MCF 10A (cell line): Measurements from ENCODE around the gene NUDCD2. TPM values are rescaled to one million over a fixed set of nuclear protein-coding genes. Genes with fewer than 3 reads are reported as not detected.

Experiments used
- BruUV-seq: library from RNA; stranded (reverse); fragments of 400-500 nt; replicated peaks from 2 replicates; lab custom pipeline; 2021; lab: Mats Ljungman, UMichigan
- CTCF ChIA-PET: fragments of 300-600 bp; sonication (Branson Sonifier 250); formaldehyde crosslinking; extraction: SDS; loops from one replicate; lab custom pipeline; 2021; ENCODE audit warnings: antibody characterized with exemption, inconsistent platforms; lab: Yijun Ruan, JAX
- POLR2A ChIA-PET: fragments of 300-600, 350-650 bp; sonication (Branson Sonifier 250); formaldehyde crosslinking; extraction: SDS; loops from one replicate; lab custom pipeline; 2020; ENCODE audit warnings: antibody characterized with exemption, inconsistent platforms; lab: Yijun Ruan, JAX
- DNase-seq: peaks from one replicate; pipeline ENCODE4 v3.0.0-alpha.2; 2018; ENCODE audit not compliant: unreplicated experiment
- H3K27ac Mint-ChIP-seq: one replicate; pipeline ENCODE4 v1.8.0; 2022; ENCODE audit warnings: mild to moderate bottlenecking, low read depth, mixed read lengths; ENCODE audit not compliant: unreplicated experiment
- H3K27me3 Mint-ChIP-seq: one replicate; pipeline ENCODE4 v1.8.0; 2022; ENCODE audit warnings: mixed read lengths; ENCODE audit not compliant: insufficient read depth, unreplicated experiment
- H3K36me3 Mint-ChIP-seq: one replicate; pipeline ENCODE4 v1.8.0; 2022; ENCODE audit warnings: mild to moderate bottlenecking, moderate library complexity, mixed read lengths; ENCODE audit not compliant: insufficient read depth, unreplicated experiment
- H3K4me1 Mint-ChIP-seq: one replicate; pipeline ENCODE4 v1.8.0; 2022; ENCODE audit warnings: mixed read lengths; ENCODE audit not compliant: insufficient read depth, unreplicated experiment
- H3K4me3 Mint-ChIP-seq: one replicate; pipeline ENCODE4 v1.8.0; 2022; ENCODE audit warnings: mild to moderate bottlenecking, moderate library complexity, mixed read lengths; ENCODE audit not compliant: unreplicated experiment
- H3K9me3 Mint-ChIP-seq: one replicate; pipeline ENCODE4 v1.8.0; 2022; ENCODE audit warnings: mixed read lengths; ENCODE audit not compliant: unreplicated experiment
- CTCF ChIP-seq: fragments of 200-600 bp; IDR thresholded peaks from one replicate; pipeline ENCODE4 v1.8.0; 2022; ENCODE audit warnings: antibody characterized with exemption, mild to moderate bottlenecking; ENCODE audit not compliant: unreplicated experiment
- intact Hi-C: fragments of 100-400 bp; cut with micrococcal nuclease; formaldehyde crosslinking; loops from 2 replicates; pipeline ENCODE4 v1.14.1; 2022
- total RNA-seq: library from RNA; stranded (reverse); gene quantifications from 2 replicates; pipeline ENCODE4 v1.2.3, GENCODE V29; 2022

The NUDCD2 gene
- total RNA-seq, 1 experiment from 2014 or later = 68.0 TPM

- intact Hi-C loops = no loop called here
- BruUV-seq = no TSS peak
- no peak overlapping the region for H3K27ac Mint-ChIP-seq
- POLR2A ChIA-PET = interaction anchor here (0.8 to 4.6 kb wide), 7 partner anchors 9 to 30 kb away, joined by 3 to 23 read pairs (median 5); partner anchors contain the start of genes HMMR, MAT2B and NUDCD2
- H3K36me3 Mint-ChIP-seq = peaks cover 12% of the 10 kb centered on the region
- DNase-seq = no peak
- no peaks in the 10 kb centered on the region for H3K9me3 Mint-ChIP-seq
- TF ChIP-seq CTCF = no peak
- H3K27me3 Mint-ChIP-seq = no peaks in the 10 kb centered on the region
- peaks cover 4% of the 10 kb centered on the region for H3K4me1 Mint-ChIP-seq
- CTCF ChIA-PET = interaction anchor here (0.6 to 2.0 kb wide), 10 partner anchors 10 to 1014 kb away, joined by 3 to 9 read pairs (median 5); no protein-coding TSS in a partner anchor
- no peak overlapping the region for H3K4me3 Mint-ChIP-seq
Measured at GRCh38 chr5:163489745-163490075, 29.8 kb upstream of the NUDCD2 start.

DNA sequence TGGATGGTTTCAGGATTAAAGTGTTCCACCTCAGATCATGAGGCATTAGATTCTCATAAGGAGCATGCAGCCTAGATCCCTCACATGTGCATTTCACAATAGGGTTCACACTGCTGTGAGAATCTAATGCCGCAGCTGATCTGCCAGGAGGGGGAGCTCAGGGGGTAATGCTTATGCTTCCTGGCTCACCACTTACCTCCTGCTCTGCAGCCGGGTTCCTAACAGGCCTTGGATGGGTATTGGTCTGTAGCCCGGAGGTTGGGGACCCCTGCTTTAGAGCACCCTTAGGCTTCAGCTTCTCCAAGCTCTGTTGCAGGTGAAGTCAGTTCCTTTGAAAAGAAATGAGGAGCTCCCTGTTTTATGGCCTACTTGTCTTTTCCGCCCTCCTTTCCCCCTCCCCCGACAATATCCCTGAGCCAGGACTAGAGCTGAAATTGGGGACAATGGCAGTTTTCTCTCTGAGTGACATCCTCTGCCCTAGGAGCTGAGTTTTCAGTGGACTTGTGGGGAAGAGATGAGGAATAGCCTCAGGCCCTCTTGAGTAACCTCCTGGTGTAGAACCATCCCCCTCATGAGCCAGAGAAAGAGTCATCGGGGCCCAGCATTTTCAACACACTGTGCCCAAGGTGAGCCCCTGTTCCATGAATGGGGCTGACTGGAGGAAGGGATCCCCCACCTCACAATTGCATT is 29.3 kb upstream of the NUDCD2 start:
- no peak overlapping the region for H3K4me3 Mint-ChIP-seq
- POLR2A ChIA-PET = interaction anchor here (1.2 to 4.6 kb wide), 7 partner anchors 10 to 29 kb away, joined by 3 to 23 read pairs (median 5); partner anchors contain the start of genes HMMR, MAT2B and NUDCD2
- H3K36me3 Mint-ChIP-seq = peaks cover 12% of the 10 kb centered on the region
- H3K9me3 Mint-ChIP-seq = no peaks in the 10 kb centered on the region
- peak; percentile 14 for TF ChIP-seq CTCF
- H3K27ac Mint-ChIP-seq = peak overlapping the region; percentile 14
- no TSS peak for BruUV-seq
- no peaks in the 10 kb centered on the region for H3K27me3 Mint-ChIP-seq
- intact Hi-C loops = no loop called here
- DNase-seq = peak; percentile 66
- peaks cover 4% of the 10 kb centered on the region for H3K4me1 Mint-ChIP-seq
- CTCF ChIA-PET = interaction anchor here (0.6 to 2.0 kb wide), 10 partner anchors 9 to 1013 kb away, joined by 3 to 9 read pairs (median 5); no protein-coding TSS in a partner anchor

DNA sequence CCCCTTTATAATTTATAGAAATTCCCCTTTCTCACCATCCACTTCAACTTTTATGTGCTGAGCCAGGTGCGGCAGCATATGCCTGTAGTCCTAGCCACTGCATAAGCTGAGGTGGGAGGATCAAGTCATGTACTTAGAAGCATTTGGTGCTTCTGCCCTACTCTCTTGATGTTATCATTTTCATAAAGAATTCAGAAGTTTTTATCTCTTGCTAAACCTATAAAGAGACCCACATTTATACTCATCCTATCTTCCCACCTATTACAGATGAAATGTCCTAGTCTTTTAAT is 19.0 kb upstream of the NUDCD2 start:
- peaks cover 18% of the 10 kb centered on the region for H3K4me1 Mint-ChIP-seq
- H3K36me3 Mint-ChIP-seq = peaks cover 17% of the 10 kb centered on the region
- intact Hi-C loops = no loop called here
- DNase-seq = no peak
- H3K4me3 Mint-ChIP-seq = no peak overlapping the region
- CTCF ChIA-PET = interaction anchor here (1.0 to 2.6 kb wide), 5 partner anchors 10 to 29 kb away, joined by 3 to 7 read pairs (median 6); partner anchors contain the start of genes HMMR and NUDCD2
- POLR2A ChIA-PET = interaction anchor here (0.6 to 18.0 kb wide), 9 partner anchors 10 to 53 kb away, joined by 3 to 284 read pairs (median 7); partner anchors contain the start of genes HMMR, MAT2B and NUDCD2
- H3K27ac Mint-ChIP-seq = peak overlapping the region; percentile 80
- no peaks in the 10 kb centered on the region for H3K27me3 Mint-ChIP-seq
- no TSS peak for BruUV-seq
- no peak for TF ChIP-seq CTCF
- H3K9me3 Mint-ChIP-seq = no peaks in the 10 kb centered on the region
